EH (cell line): ENCODE results near the gene TAAR9.
"Not testable (repeated sequence)": the region's sequence is repeated elsewhere in the genome, so short reads cannot be mapped to it uniquely, and the experiment has no call there.

ENCODE experiments used
- DNase-seq: peaks from one replicate; pipeline ENCODE4 v3.0.0-alpha.2; 2015; ENCODE audit warnings: low read depth

The TAAR9 gene

GRCh38 chr6:132515386-132515785 lies 22.7 kb upstream of the TAAR9 start:
- peak; percentile 48 for DNase-seq

- DNase-seq: peak; percentile 64
Measured at GRCh38 chr6:132520953-132521352, 17.1 kb upstream of the TAAR9 start.

- DNase-seq: peak; percentile 63
Measured at GRCh38 chr6:132524646-132525045, 13.4 kb upstream of the TAAR9 start.

- DNase-seq: no peak
Measured at GRCh38 chr6:132525866-132526265, 12.2 kb upstream of the TAAR9 start.

GRCh38 chr6:132526461-132526860 lies 11.6 kb upstream of the TAAR9 start:
- peak; percentile 66 for DNase-seq

- DNase-seq: peak; percentile 82
Measured at GRCh38 chr6:132527791-132528190, 10.3 kb upstream of the TAAR9 start.

GRCh38 chr6:132530293-132530974 lies 7.6 kb upstream of the TAAR9 start:
- DNase-seq: peak; percentile 67

GRCh38 chr6:132534546-132534945 lies 3.5 kb upstream of the TAAR9 start:
- not testable (repeated sequence) for DNase-seq

GRCh38 chr6:132537145-132537544 lies 932 bp upstream of the TAAR9 start:
- no peak for DNase-seq

GRCh38 chr6:132544826-132545225 lies 6.7 kb downstream of the TAAR9 start:
- DNase-seq: no peak

- DNase-seq: no peak
Measured at GRCh38 chr6:132548746-132549463, 10.8 kb downstream of the TAAR9 start.

- DNase-seq: no peak
Measured at GRCh38 chr6:132551214-132551613, 13.1 kb downstream of the TAAR9 start.

- DNase-seq: no peak
Measured at GRCh38 chr6:132552372-132552771, 14.3 kb downstream of the TAAR9 start, which contains the start of gene TAAR8. TSS of gene TAAR8 (plus strand) at chr6:132552672. CDS start at chr6:132552693, 21 bp downstream.

- DNase-seq: not testable (repeated sequence)
Measured at GRCh38 chr6:132560087-132560486, 22.0 kb downstream of the TAAR9 start.

GRCh38 chr6:132566404-132566803 lies 28.3 kb downstream of the TAAR9 start:
- DNase-seq: no peak

- DNase-seq: no peak
Measured at GRCh38 chr6:132567566-132567965, 29.5 kb downstream of the TAAR9 start.

- no peak for DNase-seq
Measured at GRCh38 chr6:132568611-132569010, 30.5 kb downstream of the TAAR9 start.

GRCh38 chr6:132569170-132569569 lies 31.1 kb downstream of the TAAR9 start:
- no peak for DNase-seq

- DNase-seq: no peak
Measured at GRCh38 chr6:132570221-132570777, 32.2 kb downstream of the TAAR9 start, which contains the start of gene TAAR6. TSS of gene TAAR6 (plus strand) at chr6:132570322. CDS start at chr6:132570322, 0 bp downstream.

GRCh38 chr6:132571774-132572173 lies 33.7 kb downstream of the TAAR9 start:
- no peak for DNase-seq

- no peak for DNase-seq
Measured at GRCh38 chr6:132584698-132585097, 46.6 kb downstream of the TAAR9 start.

- no peak for DNase-seq
Measured at GRCh38 chr6:132587424-132587823, 49.3 kb downstream of the TAAR9 start.
